GM19035 (cell line): ENCODE data around the gene RETREG1.
"Not testable (repeated sequence)": the region's sequence is repeated elsewhere in the genome, so short reads cannot be mapped to it uniquely, and the experiment has no call there.

Source experiments
- ATAC-seq: cut with Tn5 transposase; IDR thresholded peaks from one replicate; pipeline ENCODE4 v1.9.1; 2021; ENCODE audit not compliant: unreplicated experiment

The RETREG1 gene

DNA sequence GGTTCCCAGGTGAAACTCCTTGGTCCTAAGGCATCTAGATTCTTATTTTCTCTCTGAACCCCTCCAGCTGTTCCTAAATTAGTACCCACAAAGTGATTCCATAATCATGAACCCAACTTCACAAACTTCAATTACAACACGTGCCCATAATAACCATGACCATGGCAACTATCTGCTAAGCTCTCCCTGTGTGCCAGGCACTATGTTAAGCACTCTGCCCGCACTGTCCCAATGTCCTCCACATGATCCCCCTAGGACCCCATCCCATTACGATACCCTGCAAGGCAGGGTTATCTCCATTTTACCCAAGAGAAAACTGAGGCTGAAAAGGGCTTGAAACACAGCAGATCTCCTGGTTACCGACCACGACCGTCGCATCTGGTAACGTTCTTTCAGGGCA is 125.9 kb downstream of the RETREG1 start:
- no peak for ATAC-seq

DNA sequence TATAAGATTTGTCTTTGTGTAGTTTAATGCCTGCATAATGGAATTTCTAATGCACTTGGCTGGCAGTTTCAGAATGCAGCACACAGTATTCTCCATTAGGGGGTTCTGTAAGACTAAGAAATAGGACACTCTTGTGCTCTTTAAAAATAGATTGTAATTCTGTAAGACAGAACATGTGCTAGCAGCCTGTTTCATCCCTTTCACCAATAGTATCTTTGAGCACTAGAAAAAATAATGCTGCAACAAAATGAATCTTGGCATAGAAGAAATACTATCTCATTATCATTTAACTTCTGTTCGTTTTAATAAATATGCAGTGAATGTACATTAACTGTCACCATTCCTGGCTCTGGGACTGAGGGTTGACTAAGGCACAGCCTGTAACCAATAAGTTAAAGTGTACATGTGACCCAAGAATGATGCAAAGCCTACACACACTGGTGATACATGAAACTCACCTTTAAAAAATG is 127.4 kb downstream of the RETREG1 start:
- peak; percentile 59 for ATAC-seq

- ATAC-seq, result no peak
These were observed 129.3 kb downstream of the RETREG1 start for GRCh38 chr5:16487456-16487855.

DNA sequence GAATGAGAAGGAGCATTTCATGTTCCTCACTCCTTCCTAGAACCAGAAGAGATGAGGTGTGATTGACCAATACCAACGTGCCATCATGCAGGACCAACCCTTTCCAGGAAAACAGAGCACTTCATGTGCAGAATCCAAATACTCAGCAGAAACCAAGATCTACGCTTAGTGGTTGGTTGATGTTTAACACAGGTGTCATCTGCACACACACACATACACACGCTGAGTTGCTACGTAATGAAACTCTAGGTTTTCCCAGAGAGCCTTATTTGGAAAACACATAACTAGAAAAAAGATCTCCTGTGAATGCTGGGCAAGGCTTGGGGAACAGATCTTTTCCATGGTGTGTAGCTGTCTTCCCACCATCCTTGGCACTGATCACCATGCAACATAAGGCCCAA is 130.1 kb downstream of the RETREG1 start:
- ATAC-seq, result no peak

GRCh38 chr5:16485656-16486055 is 131.1 kb downstream of the RETREG1 start:
- ATAC-seq, result no peak

DNA sequence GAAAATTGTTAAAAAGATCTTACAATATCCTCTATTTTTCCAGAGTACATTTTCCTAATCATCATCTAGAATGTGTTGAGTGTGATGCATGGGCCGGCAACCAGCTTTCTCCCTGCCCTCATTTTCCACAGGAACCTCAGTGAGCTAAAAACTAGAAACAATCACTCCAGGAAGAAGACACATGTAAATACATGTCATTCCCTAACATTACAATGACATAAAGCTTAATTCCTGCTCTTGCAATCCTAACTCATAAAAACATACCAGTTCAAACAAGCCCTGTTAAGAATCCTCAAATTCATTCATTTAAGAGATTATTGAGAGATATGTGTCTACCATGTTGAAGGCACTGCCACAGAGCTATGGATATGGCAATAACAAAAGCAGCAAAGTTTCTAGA is 132.7 kb downstream of the RETREG1 start:
- no peak for ATAC-seq

GRCh38 chr5:16483361-16483760 is 133.4 kb downstream of the RETREG1 start:
- no peak for ATAC-seq

GRCh38 chr5:16482891-16483290 is 133.9 kb downstream of the RETREG1 start:
- ATAC-seq, result no peak

DNA sequence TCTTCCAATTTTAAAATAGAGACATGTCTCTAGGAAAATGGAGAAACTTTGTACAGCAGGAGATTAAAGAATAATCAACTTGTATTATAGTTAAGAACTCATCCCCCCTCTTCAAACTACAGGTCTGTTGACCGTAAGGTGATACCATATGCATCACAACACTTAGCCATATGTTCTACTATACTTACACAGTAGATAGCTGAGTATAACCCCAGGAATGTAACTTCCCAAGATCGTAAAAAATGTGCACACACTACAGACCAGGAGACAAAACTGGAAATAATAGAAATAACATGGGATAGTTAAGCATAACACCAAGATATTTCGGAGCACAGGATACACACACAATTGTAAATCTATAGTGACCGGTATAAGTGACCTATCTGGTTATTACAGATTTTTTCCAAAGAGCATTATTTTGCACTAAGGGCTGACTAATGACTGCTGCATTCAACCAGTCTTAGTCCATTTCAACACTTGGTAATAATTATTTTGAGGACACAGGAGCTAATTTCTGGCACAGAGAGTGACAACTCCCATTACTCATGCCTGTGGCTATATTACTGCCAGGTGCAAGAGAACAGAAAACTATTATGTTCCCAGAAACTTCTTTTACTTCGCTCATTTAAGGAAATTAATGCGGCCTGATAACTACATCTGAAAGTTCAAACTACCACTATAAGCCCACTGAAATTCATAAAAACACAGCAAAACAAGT is 135.8 kb downstream of the RETREG1 start:
- ATAC-seq, result no peak

GRCh38 chr5:16480144-16480543 is 136.7 kb downstream of the RETREG1 start:
- no peak for ATAC-seq

- ATAC-seq, result no peak
These were observed 139.3 kb downstream of the RETREG1 start for GRCh38 chr5:16477541-16477940.

DNA sequence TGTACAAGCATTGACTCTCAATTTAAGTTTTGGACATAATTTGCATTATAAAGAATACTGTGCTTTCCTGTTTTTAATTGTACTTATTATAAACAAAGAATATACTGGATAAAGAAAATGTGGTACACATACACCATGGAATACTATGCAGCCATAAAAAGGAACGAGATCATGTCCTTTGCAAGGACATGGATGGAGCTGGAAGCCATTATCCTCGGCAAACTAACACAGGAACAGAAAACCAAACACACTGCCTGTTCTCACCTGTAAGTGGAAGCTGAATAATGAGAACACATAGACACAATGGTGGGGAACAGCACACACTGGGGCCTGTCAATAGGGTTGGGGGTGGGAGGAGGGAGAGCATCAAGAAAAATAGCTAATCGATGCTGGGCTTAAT is 140.4 kb downstream of the RETREG1 start:
- not testable (repeated sequence) for ATAC-seq

GRCh38 chr5:16471387-16471786 is 145.4 kb downstream of the RETREG1 start:
- ATAC-seq, result no peak

GRCh38 chr5:16467363-16468219 is 149.2 kb downstream of the RETREG1 start:
- ATAC-seq, result peak; percentile 63

GRCh38 chr5:16465544-16466432 is 151.0 kb downstream of the RETREG1 start, which contains the start of gene ZNF622:
Gene ZNF622, minus strand, starts transcription at chr5:16465800. Its CDS starts 135 bp downstream, at chr5:16465665.
- peak; percentile 86 for ATAC-seq

- ATAC-seq, result no peak
These were observed 151.9 kb downstream of the RETREG1 start for GRCh38 chr5:16464664-16465543.

DNA sequence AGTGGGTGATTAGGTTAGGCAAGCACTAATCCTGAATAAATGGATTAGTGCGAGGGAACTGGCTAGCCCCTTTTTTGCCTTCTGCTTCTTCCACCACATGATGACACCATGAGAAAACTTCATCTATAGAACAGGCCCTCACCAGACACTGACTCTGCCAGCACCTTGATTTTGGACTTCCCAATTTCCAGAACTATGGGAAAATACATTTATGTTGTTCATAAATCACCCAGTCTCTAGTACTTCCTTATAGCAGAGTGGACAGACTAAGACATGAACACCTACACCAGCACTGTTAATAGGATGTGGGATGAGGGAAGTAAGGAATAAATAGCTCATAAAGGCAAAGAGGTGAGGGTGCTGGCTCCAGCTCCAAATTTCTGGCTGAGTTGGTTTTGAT is 152.6 kb downstream of the RETREG1 start:
- ATAC-seq, result no peak

DNA sequence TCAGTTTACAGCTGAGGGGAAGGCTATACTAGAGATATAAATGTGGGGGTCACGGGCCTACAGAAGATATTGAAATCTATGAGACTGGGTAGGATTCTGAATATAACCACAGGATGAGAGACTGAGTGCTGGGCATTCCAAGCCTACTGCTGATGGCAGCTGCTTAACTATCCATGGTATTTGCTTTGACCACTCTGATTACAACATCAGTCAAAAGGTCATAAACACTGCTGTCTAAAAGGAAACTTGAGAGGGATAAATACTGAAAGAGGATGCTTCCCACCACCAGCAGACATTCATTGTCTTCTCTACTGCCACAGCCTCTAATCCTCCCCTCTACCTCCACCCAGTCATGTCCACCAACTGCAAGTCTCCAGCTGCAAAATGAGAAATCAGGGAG is 155.0 kb downstream of the RETREG1 start:
- ATAC-seq, result no peak

DNA sequence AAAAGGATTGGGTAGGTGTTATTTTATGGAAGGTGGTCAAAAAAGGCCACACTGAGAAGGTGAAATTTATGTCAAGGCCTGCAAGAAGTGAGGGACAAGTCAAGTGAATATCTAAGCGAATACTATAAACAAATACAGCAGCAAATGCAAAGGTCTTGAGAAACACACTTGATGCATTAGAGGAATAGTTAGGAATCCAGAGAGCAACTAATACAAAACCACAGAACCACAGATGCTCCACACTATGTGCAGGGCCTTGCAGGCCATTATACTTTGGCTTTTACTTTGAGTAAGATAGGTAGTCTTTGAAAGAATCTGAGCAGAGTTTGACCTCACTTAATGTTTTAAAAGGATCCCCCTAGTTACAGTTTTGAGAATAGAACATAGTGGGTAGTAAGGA is 155.8 kb downstream of the RETREG1 start:
- no peak for ATAC-seq

DNA sequence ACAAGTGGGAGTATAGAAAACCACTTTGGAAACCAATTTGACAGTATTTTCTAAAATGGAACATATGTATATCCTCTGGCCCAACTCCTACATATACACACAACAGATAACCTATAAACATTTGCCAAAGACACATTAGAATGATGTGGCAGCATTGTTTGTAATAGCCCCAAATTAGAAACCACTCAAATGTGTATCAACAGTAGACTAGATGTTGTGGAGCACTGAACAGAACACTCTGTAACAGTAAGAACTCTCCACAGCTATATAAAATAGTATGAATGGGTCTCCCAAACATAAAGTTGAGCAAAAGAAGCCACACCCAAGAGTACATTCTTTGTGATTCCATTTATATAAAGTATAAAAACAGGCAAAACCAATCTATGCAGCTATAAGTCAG is 157.3 kb downstream of the RETREG1 start:
- no peak for ATAC-seq
